Spleen (tissue), 7 donors: ENCODE results near the gene ELF2.

Source experiments
- POLR2A ChIP-seq, 3 donors: fragments of 450-650 bp; IDR thresholded peaks; one replicate each; pipeline ENCODE4 v1.5.1; 2017; ENCODE audit warnings: antibody characterized with exemption in 3 of 3, mild to moderate bottlenecking in 1 of 3
- TF ChIP-seq, protein P1 (sequence below), 11 experiments: fragments of 200-600 bp in 7 of 11; fragments of 450-650 bp in 4 of 11; sonication (generic) in 4 of 11; IDR thresholded peaks in 8 of 11; conservative IDR thresholded peaks in 3 of 11; 1 replicate in 7 of 11; 2 replicates in 4 of 11; pipeline versions ENCODE4 v1.4.0 to v1.8.0; 2016 to 2021; ENCODE audit warnings: antibody characterized with exemption in 11 of 11, inconsistent platforms in 4 of 11, mild to moderate bottlenecking in 1 of 11
- donor health status: DM: no; HTN: no; CAD: no; lungs with moderate emphysema.
- donor health status: DM: no; HTN: no; CAD: no.
- donor health status: DM: no; HTN: no; CAD: no.

- TF ChIP-seq, protein P1, sequence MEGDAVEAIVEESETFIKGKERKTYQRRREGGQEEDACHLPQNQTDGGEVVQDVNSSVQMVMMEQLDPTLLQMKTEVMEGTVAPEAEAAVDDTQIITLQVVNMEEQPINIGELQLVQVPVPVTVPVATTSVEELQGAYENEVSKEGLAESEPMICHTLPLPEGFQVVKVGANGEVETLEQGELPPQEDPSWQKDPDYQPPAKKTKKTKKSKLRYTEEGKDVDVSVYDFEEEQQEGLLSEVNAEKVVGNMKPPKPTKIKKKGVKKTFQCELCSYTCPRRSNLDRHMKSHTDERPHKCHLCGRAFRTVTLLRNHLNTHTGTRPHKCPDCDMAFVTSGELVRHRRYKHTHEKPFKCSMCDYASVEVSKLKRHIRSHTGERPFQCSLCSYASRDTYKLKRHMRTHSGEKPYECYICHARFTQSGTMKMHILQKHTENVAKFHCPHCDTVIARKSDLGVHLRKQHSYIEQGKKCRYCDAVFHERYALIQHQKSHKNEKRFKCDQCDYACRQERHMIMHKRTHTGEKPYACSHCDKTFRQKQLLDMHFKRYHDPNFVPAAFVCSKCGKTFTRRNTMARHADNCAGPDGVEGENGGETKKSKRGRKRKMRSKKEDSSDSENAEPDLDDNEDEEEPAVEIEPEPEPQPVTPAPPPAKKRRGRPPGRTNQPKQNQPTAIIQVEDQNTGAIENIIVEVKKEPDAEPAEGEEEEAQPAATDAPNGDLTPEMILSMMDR (IDR thresholded peaks at IDR 0.05 in 8 of 11, conservative IDR thresholded peaks at IDR 0.05 in 3 of 11): no peak
- TF ChIP-seq POLR2A (IDR thresholded peaks at IDR 0.05): no peak
Measured at GRCh38 chr4:139017861-139018260, 159.2 kb downstream of the ELF2 start.
